Middle frontal gyrus (tissue), 1 donor: ENCODE measurements around the gene ZFAND2B.
"Not testable (repeated sequence)": the region's sequence is repeated elsewhere in the genome, so short reads cannot be mapped to it uniquely, and the experiment has no call there.

Source experiments
- DNase-seq: peaks from one replicate; pipeline ENCODE4 v3.0.0-alpha.2; 2015; ENCODE audit warnings: low spot score; ENCODE audit errors: extremely low spot score

The ZFAND2B gene

GRCh38 chr2:219250049-219250781 lies 43.6 kb downstream of the ZFAND2B start:
- no peak for DNase-seq

DNA sequence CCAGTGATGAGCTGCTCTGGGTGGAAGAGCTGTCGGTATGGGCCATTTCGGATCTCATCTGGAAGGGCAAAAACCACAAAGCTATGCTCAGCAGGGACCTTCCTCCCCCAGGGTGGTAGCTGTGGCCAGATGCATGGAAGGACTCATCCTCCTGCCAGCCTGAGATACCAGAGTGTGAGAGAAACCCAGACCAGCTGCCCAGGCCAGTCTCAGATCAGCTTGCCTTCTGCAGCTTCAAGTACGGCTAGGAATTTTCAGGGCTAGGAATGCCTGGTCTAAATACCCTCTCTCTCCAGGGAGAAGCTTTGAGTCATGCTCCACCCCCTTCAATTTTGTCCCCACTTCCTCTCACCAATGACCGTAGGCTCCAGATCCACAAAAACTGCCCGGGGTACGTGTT lies 45.1 kb downstream of the ZFAND2B start:
- DNase-seq: no peak

GRCh38 chr2:219252084-219252483 lies 45.5 kb downstream of the ZFAND2B start:
- DNase-seq: no peak

GRCh38 chr2:219252570-219252899 lies 46.0 kb downstream of the ZFAND2B start:
- no peak for DNase-seq

GRCh38 chr2:219252900-219253752 lies 46.5 kb downstream of the ZFAND2B start, which contains the start of gene TUBA4B:
TSS of gene TUBA4B (plus strand) at chr2:219253243. CDS start at chr2:219253408, 165 bp downstream.
- no peak for DNase-seq

DNA sequence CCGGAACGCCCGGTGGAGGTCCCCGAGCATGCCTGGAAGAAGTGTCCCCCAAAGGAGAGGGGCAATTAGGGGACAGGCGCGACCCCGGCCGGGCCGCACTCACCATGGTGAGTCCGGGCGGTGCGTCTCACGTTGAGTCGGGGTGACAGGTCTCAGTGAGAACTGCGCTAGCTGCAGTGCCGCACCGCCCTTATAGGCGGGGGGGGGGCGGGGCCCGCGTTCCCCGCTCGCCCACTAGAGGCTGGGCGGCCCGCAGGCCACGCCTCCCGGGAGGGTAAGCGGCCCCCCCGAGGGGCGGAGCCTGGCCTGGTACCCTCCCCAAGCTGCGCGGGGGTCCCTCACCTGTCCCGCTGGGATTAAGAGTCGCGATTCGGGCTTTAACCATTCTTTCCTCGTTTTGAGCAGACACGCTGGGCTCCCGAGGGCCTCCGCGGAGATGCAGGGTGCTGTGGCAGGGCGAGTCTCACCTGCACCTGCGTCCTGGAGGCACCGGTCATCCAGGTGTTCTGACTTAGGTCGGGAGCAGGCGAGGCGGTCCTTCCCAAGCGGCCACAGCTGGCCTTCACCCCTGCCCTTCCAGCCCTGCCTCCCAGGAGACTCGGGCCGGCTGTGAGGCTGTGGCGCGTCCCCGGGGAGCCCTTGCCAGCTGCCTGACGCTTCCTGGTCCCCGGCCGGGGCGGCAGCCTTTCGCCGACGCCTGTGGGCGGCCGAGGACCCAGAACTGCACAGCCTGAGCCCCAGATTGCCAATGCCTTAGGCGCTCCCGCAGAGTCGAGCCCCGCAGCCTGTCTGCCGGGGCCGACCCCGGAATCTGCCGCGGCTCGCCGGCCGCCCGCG lies 47.4 kb downstream of the ZFAND2B start, which contains the start of gene TUBA4A:
TUBA4A (minus strand) TSS at position 166 of the 837 bp plus-strand sequence; CDS start at position 106, 60 bp downstream.
- DNase-seq: peak; percentile 73

GRCh38 chr2:219254590-219255201 lies 48.1 kb downstream of the ZFAND2B start:
- no peak for DNase-seq

GRCh38 chr2:219258942-219259341 lies 52.4 kb downstream of the ZFAND2B start:
- not testable (repeated sequence) for DNase-seq
